Ascending aorta (tissue), 2 donors: ENCODE data around the gene QKI. TPM values are rescaled to one million over a fixed set of nuclear protein-coding genes. Genes with fewer than 3 reads are reported as not detected.

Experiments used
- DNase-seq, 2 donors: peaks; one replicate each; pipeline ENCODE4 v3.0.0-alpha.2; 2019; ENCODE audit warnings: low spot score in 2 of 2
- H3K27ac ChIP-seq, 2 donors: fragments of 200-600 bp; sonication (generic); one replicate each; pipeline ENCODE4 v1.5.1; 2016 to 2017; ENCODE audit warnings: mild to moderate bottlenecking in 1 of 2
- H3K27me3 ChIP-seq: fragments of 200-600 bp; sonication (generic); one replicate; pipeline ENCODE4 v1.5.1; 2017
- H3K36me3 ChIP-seq, 2 donors: fragments of 200-600 bp; sonication (generic); one replicate each; pipeline ENCODE4 v1.5.1; 2016
- H3K4me1 ChIP-seq, 2 donors: fragments of 200-600 bp; sonication (generic); one replicate each; pipeline ENCODE4 v1.5.1; 2016 to 2017; ENCODE audit warnings: mild to moderate bottlenecking in 1 of 2
- H3K4me3 ChIP-seq, 2 donors: fragments of 200-600 bp; sonication (generic); one replicate each; pipeline ENCODE4 v1.5.1; 2016 to 2017; ENCODE audit warnings: mild to moderate bottlenecking in 1 of 2
- H3K9me3 ChIP-seq, 2 donors: fragments of 200-600 bp; sonication (generic); one replicate each; pipeline ENCODE4 v1.5.1; 2016
- intact Hi-C: fragments of 100-400 bp; cut with DNase I; formaldehyde crosslinking; loops from one replicate; pipeline ENCODE4 v1.15.1; 2023
- total RNA-seq: library from RNA; depleted of rRNA; stranded (reverse); fragments of >200 nt; gene quantifications from one replicate; pipeline ENCODE4 v1.1.0, GENCODE V29; 2016
- TF ChIP-seq, protein P1 (sequence below), 3 experiments: fragments of 200-600 bp in 2 of 3; fragments of 450-650 bp in 1 of 3; sonication (generic) in 2 of 3; IDR thresholded peaks; one replicate each; pipeline ENCODE4 v1.5.1; 2016 to 2019; ENCODE audit warnings: antibody characterized with exemption in 3 of 3, mild to moderate bottlenecking in 1 of 3, moderate library complexity in 1 of 3

The QKI gene
- total RNA-seq, 1 donor from 2014 or later, result 91.0 TPM

DNA sequence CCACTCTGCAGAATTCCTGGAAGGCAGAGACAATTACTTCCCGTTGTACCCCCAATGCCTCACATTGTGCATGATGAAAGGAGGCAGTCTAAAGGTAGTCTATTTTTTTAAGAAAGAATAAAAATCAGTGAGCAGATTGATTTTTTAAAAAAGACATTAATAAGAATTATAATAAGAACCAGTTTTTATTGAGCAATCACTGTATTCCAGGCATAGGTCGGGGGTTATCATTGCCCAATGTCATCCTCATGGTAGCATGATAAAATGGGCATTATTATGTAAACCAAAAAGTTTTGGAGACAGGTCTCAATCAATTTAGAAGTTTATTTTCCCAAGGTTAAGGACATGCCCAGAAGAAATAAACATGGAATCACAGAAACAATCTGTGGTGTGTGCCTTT lies 14.0 kb upstream of the QKI start:
- intact Hi-C loops, result no loop called here
- no peaks in the 10 kb centered on the region for H3K36me3 ChIP-seq
- H3K4me3 ChIP-seq, result no peak overlapping the region
- no peaks in the 10 kb centered on the region for H3K4me1 ChIP-seq
- TF ChIP-seq, protein P1, sequence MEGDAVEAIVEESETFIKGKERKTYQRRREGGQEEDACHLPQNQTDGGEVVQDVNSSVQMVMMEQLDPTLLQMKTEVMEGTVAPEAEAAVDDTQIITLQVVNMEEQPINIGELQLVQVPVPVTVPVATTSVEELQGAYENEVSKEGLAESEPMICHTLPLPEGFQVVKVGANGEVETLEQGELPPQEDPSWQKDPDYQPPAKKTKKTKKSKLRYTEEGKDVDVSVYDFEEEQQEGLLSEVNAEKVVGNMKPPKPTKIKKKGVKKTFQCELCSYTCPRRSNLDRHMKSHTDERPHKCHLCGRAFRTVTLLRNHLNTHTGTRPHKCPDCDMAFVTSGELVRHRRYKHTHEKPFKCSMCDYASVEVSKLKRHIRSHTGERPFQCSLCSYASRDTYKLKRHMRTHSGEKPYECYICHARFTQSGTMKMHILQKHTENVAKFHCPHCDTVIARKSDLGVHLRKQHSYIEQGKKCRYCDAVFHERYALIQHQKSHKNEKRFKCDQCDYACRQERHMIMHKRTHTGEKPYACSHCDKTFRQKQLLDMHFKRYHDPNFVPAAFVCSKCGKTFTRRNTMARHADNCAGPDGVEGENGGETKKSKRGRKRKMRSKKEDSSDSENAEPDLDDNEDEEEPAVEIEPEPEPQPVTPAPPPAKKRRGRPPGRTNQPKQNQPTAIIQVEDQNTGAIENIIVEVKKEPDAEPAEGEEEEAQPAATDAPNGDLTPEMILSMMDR (IDR thresholded peaks at IDR 0.05), result no peak
- H3K27me3 ChIP-seq, result no peaks in the 10 kb centered on the region
- no peak overlapping the region for H3K27ac ChIP-seq
- H3K9me3 ChIP-seq, result no peaks in the 10 kb centered on the region
- no peak for DNase-seq

DNA sequence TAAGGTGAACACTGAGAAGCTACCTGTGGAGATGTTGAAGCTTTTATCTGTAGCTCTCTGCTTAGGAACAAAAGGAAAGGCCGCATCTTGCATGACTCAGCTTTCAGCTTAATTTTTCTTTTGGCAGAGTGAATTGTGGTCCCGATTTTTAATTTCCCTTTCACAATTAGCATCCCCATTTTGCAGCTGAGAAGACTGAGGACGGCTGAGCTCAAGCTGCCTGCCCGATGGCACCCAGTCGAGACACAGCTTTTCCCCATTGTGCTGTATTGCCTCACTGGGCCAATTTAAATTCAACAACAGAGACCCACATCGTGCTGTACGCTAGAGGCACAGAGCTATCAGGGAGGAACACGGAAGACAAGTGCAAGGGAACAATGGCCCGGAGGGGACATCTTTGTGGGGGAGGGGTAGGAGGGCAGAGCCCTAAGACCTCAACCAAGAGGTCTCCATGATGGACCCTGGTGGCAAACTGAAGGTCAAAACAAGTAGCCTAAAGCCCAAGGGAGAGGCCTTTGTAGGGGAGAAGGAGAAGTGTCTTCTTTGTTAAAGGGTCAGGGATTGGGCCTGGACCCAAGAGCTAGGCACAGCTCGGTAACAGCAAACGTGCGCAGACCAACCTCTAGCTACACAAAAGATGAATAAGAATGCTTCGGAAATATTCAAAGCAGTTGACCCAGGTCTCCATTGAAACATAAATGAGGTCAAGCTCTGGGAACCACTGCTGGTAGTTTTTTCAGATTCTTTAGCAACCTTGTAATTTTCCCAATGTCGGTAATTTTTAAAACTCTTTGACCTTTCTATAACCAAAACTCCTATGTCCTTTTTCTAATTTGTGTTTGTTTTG lies 13.3 kb upstream of the QKI start:
- Histone ChIP-seq H3K4me3 (no peak overlapping the region), H3K36me3 (no peaks in the 10 kb centered on the region), H3K27me3 (no peaks in the 10 kb centered on the region), H3K9me3 (no peaks in the 10 kb centered on the region), H3K4me1 (peaks cover 0 to 3% of the 10 kb centered on the region in 2 donors), H3K27ac (no peak overlapping the region)
- no peak for DNase-seq
- TF ChIP-seq, protein P1 (IDR thresholded peaks at IDR 0.05), result no peak
- intact Hi-C loops, result no loop called here

DNA sequence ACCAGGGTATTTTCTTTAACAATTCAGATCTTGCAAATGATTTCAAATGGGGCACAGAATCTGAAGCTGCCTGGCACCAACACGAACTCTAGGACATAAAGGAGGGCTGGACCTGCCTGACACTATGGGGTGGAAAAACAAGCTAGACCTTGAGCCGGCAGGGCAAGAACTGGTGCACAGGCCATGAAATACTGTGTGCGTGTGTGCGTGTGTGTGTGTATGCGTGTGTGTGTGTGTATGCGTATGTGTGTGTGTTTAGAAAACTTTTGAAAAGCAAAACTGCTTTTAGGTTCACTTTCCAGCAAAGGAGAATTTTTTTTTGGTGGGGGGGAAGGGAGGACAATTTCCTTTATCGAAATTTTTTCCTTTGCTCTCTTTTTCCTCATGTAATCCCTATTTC lies 11.9 kb upstream of the QKI start:
- Histone ChIP-seq H3K36me3 (no peaks in the 10 kb centered on the region), H3K9me3 (no peaks in the 10 kb centered on the region), H3K4me3 (no peak overlapping the region), H3K27ac (no peak overlapping the region), H3K27me3 (no peaks in the 10 kb centered on the region), H3K4me1 (peaks cover 0 to 3% of the 10 kb centered on the region in 2 donors)
- TF ChIP-seq, protein P1 (IDR thresholded peaks at IDR 0.05), result no peak
- intact Hi-C loops, result no loop called here
- no peak for DNase-seq

DNA sequence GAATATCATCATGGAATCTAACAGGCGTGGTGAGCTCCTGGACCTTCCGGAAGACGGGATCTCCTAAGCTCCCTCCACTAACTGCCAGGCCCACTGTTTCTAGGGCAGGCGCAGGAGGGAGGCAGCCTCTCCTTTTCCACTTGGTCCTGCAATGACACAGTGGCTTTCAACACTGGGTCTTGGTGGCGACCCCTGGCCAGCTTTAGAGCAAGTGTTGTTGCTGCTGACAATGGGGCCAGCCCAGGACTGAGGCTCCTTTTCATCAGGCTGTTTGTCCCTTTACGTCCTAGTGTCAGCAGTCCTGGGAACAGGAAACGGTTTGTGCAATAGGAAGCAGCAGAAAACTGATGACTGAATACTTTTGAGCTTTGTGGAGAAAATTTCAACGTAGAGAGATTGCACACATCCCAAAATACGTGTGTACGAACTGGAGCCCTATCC lies 9.7 kb upstream of the QKI start:
- TF ChIP-seq, protein P1 (IDR thresholded peaks at IDR 0.05), result no peak
- intact Hi-C loops, result no loop called here
- no peaks in the 10 kb centered on the region for H3K27me3 ChIP-seq
- peak overlapping the region; percentile 46 to 84 for H3K27ac ChIP-seq
- DNase-seq, result peak; percentile 40 to 77
- H3K9me3 ChIP-seq, result no peaks in the 10 kb centered on the region
- peaks cover 0 to 3% of the 10 kb centered on the region in 2 donors for H3K4me1 ChIP-seq
- no peak overlapping the region for H3K4me3 ChIP-seq
- H3K36me3 ChIP-seq, result no peaks in the 10 kb centered on the region

DNA sequence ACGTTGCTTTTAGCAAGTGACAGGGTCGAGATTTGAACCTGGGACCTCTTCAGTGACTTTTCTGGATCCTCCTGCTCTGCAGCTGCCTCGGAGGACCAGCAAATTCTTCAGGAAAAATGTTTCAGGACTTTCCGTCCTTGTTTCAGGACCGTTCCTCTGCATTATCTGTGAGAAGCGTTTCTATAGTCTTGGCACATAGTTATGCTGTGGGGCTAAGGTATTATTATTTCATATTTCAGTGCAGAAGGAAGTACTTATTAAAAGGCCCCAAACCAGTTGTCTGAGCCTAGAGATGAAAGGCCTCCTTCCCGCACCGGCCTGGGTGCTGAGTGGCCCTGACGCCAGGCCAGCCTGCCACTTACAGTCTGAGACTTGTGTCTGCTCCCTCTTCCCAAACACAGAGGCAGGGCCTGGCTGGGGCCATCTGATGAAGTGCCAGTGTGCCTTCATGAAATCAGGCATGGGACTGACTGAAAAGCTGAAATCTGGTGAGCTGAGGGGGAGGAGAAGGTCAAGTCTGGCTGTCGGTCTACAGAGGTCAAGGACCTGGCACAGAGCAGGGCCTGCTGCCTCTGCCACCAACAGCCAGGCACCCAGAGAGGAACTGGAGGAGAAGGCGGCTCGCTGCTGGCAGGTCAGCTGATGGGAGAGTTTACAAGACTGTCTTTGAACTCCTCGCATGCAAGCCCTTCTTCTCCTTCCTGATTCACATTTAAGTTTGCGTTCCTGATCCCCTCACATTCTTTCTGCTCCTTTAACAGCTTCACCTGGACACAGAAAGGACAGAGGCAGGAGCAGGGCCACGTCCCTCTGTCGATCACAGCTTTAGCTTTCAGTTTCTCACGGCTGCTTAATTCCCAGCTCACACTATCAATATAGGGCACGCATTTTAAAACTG lies 8.9 kb upstream of the QKI start:
- Histone ChIP-seq H3K4me3 (peak overlapping the region; percentile 31 to 42), H3K4me1 (peaks cover 0 to 3% of the 10 kb centered on the region in 2 donors), H3K9me3 (no peaks in the 10 kb centered on the region), H3K27ac (peak overlapping the region; percentile 81 to 84), H3K36me3 (no peaks in the 10 kb centered on the region), H3K27me3 (no peaks in the 10 kb centered on the region)
- peak; percentile 44 to 81 for DNase-seq
- TF ChIP-seq, protein P1 (IDR thresholded peaks at IDR 0.05), result no peak
- intact Hi-C loops, result no loop called here
